Subcutaneous preadipocyte (primary cell): Measurements from ENCODE around the gene PCGF6. TPM values are rescaled to one million over a fixed set of nuclear protein-coding genes. Genes with fewer than 3 reads are reported as not detected.

Source experiments
- small RNA-seq: library from RNA; depleted of rRNA; stranded (forward); fragments of <200 nt; gene quantifications from one replicate; pipeline ENCODE3, GENCODE V24; 2012
- total RNA-seq: library from RNA; depleted of rRNA; stranded (reverse); fragments of >200 nt; gene quantifications from 2 replicates; pipeline ENCODE4 v1.2.3, GENCODE V29; 2012

PCGF6 gene
- total RNA-seq, result 10.7 and 14.9 TPM in 2 replicates

GRCh38 chr10:103350517-103351260, at the start of gene PCGF6:
PCGF6 (minus strand) TSS chr10:103351140; CDS start chr10:103351066, 74 bp downstream.

GRCh38 chr10:103396067-103396788, 45.3 kb upstream of the PCGF6 start, which contains the start of the genes ATP5MK and PDCD11:
ATP5MK (minus strand) TSS chr10:103396475; CDS start chr10:103392457, 4,018 bp downstream.
PDCD11 (plus strand) TSS chr10:103396626; CDS start chr10:103398427, 1,801 bp downstream.

GRCh38 chr10:103367782-103368518, 17.0 kb upstream of the PCGF6 start, which contains the start of gene TAF5:
TAF5 (plus strand) TSS chr10:103367976; CDS start chr10:103367990, 14 bp downstream.

GRCh38 chr10:103276896-103277712, 73.8 kb downstream of the PCGF6 start, which contains the start of gene INA:
INA (plus strand) TSS chr10:103277138; CDS start chr10:103277212, 74 bp downstream.

Small RNAs within 50 kb of the gene (small RNA-seq; reads per million reads assigned to genes)
- gene RNU11-3P, result not detected

Other genes with a start within 250 kb of the PCGF6 start
- gene NT5C2, start 157.9 kb downstream of the PCGF6 start, total RNA-seq, result 23.5 and 26.8 TPM in 2 replicates
- 0.37 TPM in 1 of 2 replicates, not detected in the other for gene RPEL1, start 105.3 kb downstream of the PCGF6 start, total RNA-seq
- 0.37 and 1.2 TPM in 2 replicates for gene INA, start 74.0 kb downstream of the PCGF6 start, total RNA-seq
- 4.4 and 7.0 TPM in 2 replicates for gene TAF5, start 16.8 kb upstream of the PCGF6 start, total RNA-seq
- gene ATP5MK, start 45.3 kb upstream of the PCGF6 start, total RNA-seq, result 153 and 188 TPM in 2 replicates
- gene PDCD11, start 45.5 kb upstream of the PCGF6 start, total RNA-seq, result 36.0 and 58.5 TPM in 2 replicates
- gene CALHM2, start 101.2 kb upstream of the PCGF6 start, total RNA-seq, result 59.4 and 63.9 TPM in 2 replicates
- not detected in 2 replicates for gene CALHM1, start 107.8 kb upstream of the PCGF6 start, total RNA-seq
- gene CALHM3, start 128.1 kb upstream of the PCGF6 start, total RNA-seq, result 0.39 and 1.1 TPM in 2 replicates
- gene NEURL1, start 142.6 kb upstream of the PCGF6 start, total RNA-seq, result 0.37 and 0.39 TPM in 2 replicates